ENCODE results near the gene ZAR1L.

GRCh38 chr13:32264407-32264806 is 50.8 kb downstream of the ZAR1L start:
- TF ChIP-seq REST (IDR thresholded peaks at IDR 0.05; ENCODE audit: insufficient read depth in 1 of 2, low read depth in 2 of 2, low read length in 2 of 2) (no peak), POLR2AphosphoS5 (IDR thresholded peaks at IDR 0.05; ENCODE audit: low read depth, low read length) (no peak)
